GM19351 (cell line): ENCODE measurements around the gene UST.
"Not testable (repeated sequence)": the region's sequence is repeated elsewhere in the genome, so short reads cannot be mapped to it uniquely, and the experiment has no call there.

Source experiments
- ATAC-seq: cut with Tn5 transposase; IDR thresholded peaks from one replicate; pipeline ENCODE4 v1.9.1; 2021; ENCODE audit warnings: mild to moderate bottlenecking, moderate library complexity; ENCODE audit not compliant: unreplicated experiment

The UST gene

GRCh38 chr6:148891405-148891783 is 144.6 kb downstream of the UST start:
- no peak for ATAC-seq

DNA sequence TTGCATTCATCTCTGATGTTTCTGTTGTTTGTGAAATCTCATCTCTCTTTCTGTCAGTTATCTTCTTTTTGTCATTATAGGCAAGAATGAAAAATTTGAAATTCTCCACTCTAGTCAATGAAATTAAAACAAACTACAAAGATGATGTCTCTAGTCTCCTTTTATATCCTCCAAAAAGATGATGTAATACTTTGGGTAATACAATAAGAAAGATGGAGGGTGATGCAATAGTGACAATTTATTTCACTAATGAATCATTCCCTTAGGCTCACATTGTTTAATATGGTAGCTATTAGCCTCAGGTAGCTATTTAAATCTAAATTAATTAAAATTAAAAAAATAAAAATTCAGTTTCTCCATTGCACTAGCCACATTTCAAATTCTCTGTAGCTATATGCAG is 145.4 kb downstream of the UST start:
- ATAC-seq, result no peak

DNA sequence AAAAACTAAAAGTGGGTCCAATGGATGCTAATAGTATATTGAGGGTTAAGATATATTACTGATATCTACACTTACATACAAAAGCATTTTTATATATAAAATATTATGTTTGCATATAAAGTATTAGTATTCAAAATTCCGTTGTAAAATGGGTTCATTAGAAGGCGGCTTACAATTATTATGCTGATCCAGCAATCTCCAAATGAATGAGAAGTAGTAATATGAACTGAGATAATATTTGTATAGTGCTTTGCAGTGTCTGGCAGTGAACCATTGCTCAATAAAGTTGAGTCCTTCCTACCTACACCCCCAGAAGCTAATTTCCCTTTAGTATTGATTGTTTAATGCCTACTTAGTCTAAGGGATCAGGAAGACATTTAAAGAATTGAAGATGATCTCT is 146.2 kb downstream of the UST start:
- ATAC-seq, result no peak

DNA sequence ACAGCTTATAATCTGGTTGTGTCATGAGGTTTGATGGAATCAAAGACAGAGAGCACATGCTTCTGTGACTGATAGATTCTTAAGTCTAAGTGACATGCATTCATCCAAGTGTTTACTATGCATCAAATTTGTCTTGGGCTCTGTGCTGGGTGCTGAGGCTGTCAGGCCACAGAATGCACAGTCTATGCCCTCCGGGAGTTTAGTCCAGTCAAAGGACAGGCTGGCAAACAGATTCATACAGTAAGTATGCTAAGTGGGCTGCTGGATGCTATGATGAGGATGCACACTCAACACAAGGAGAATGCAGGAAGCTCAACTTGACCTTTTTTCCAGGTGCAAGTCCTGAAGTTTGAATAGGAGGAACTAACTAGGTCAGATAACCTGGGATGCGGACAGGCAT is 146.7 kb downstream of the UST start:
- no peak for ATAC-seq

GRCh38 chr6:148898376-148899014 is 151.7 kb downstream of the UST start:
- no peak for ATAC-seq

GRCh38 chr6:148904896-148905870 is 158.4 kb downstream of the UST start:
- ATAC-seq, result no peak

DNA sequence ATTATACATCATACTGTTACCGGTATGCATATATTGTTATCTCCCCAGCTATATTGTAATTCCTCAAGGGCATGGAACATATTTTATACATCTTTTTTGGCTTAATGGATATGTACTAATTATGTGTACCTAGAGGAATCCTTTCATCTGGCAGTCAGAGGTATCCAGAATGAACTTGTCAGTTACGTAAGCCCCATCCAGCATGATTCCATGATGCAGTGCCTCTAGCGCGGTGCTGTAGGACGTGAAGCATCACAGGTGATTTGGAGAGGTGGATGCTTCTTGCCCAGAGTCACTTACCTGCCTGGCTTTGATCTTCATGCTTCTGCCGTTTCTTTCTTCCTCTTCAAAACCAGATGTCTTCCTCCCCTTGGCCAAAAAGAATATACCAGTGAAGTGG is 159.1 kb downstream of the UST start:
- no peak for ATAC-seq

GRCh38 chr6:148906386-148906785 is 159.6 kb downstream of the UST start:
- ATAC-seq, result no peak

DNA sequence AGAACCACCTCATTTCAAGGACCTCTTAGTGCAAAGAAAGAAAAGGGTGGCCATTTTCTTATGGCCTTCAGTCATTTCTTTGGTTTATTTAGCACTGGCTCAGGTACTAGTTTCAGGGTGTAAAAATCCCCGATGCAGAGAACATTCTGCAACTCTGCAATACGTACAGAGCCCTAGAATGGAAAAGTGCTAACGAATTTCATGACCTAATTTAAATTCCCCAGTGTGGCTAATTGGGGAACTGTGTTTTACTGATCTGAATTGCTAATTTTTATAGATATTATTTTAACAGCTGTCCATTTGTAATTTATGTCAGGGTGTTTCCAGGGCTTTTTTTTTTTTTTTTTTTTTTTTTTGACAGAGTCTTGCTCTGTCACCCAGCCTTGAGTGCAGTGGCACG is 160.7 kb downstream of the UST start:
- ATAC-seq, result peak; percentile 92

DNA sequence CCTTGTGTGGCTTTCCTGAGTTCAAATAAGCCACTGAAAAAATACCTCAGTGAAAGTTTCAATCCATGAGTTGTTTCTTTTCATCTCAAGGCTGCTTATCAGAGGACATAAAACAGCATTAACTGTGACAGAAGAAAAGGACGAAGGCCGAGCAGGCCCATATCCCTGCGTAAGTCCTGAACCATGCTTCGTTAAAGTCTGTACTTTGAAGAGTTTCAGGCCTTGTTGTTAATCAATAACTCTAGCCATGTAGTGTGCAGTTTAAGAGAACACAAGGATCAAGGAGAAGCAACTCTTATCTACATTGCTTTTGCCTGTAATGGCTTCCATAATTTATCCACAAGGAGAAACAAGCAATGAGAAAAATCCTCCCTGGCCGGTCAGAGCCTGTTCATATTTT is 165.4 kb downstream of the UST start:
- ATAC-seq, result no peak

GRCh38 chr6:148915810-148916209 is 169.0 kb downstream of the UST start:
- ATAC-seq, result no peak

- ATAC-seq, result not testable (repeated sequence)
These were observed 169.7 kb downstream of the UST start for GRCh38 chr6:148916485-148916884.

DNA sequence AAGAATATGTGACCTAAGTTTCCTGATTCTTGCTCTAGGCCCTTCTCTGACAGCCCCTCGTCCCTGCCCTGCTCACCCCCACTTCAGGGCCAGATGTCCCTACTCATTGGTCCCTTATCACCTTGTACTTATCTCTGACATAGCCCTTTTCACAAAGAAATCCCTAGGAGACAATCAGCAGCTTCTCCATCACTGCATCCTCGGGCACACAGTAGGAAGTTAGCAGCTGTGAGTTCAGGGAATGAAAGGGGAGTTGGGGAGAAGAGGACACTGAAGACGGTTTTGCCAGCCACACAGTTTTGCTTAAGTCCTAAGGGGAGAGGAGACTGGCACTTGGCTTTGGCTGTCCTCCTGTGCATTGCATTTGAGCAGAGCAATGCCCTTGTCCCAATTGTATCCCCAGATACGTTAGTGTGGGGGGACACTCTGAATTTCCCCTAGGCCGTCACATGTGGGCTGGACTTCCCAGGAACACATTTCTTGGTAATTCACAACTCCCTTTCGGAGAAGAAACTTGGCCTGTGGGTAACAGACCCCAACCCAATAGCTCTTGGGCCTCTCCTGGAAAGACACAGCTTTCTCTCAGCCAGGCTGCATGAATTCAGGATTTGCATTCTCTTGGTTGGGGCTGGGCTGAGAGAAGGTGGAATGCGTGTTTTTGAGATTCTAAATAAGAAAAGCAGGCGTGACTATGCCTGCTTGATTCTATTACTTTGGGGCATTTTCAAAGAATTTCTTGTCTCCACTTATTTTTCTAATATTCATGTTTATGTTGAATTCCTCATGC is 177.6 kb downstream of the UST start:
- ATAC-seq, result no peak

DNA sequence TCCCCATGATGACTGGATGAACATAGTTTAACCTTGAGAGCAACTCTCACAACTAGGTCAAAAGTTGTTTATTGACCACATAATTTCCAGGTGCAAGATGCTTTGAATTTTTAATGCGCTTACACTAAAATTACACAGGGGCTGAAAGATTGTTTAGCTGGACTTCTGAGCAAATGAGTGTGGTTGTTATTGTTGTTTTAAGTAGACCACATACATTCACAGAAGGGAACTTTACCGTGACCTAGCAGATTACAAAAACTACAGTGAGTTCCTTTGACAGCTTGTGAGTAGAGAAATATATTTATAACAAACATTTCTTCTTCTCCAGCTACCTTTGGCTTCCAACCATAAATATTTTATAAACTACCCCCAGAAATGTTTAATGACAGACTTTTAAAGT is 178.9 kb downstream of the UST start:
- no peak for ATAC-seq

DNA sequence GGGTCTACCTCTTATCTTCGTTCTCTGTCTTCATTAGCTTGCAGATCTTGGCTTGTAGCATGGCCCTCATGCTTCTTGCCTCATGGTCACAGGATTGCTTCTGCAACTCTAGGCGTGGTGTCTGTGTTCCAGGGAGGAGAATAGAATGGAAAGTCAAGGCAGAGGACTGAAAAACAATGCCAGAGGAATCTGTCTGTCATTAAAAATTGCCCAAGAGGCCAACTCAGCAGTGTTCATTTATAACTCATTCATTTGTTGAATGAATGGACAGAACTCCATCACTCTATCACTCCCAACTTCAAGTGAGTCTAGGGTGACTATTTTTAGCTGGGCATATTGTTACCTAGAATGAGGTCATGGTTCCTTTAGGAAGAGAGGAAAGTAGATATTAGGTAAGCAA is 179.6 kb downstream of the UST start:
- ATAC-seq, result no peak

DNA sequence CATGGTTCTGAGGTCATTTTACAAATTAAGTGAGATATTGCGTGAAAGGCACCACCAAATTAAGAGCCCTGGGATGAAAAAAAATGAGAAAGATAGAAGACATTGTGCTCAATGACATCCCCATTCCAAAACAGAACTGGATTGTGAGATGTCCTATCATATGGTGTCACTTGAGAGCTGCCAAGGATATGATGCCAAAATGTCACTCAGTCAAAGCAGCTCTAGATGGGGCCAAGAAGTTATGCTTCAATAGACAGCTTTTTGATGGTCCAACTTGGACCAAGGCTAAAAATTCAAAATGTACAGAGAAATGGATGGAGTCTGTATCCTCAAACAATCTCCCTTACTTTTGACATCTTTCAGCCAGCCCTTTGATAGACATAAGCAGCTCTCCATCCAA is 180.8 kb downstream of the UST start:
- no peak for ATAC-seq

GRCh38 chr6:148928811-148929210 is 182.0 kb downstream of the UST start:
- no peak for ATAC-seq

DNA sequence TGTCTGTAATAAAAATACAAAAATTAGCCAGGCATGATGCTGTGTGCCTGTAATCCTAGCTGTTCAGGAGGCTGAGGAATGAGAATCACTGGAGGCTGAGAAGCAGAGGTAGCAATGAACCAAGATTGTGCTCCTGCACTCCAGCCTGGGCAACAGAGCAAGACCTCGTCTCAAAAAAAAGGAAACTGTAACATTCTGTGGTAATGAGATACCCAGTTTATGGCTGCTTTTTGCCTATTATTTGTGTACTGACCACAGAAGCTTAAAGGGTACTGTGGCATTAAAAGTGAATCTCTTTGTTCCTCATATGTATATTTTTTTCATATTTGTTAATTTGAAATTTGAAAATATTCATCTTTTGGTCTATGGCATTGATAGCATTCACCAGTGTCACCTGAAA is 185.4 kb downstream of the UST start:
- no peak for ATAC-seq

GRCh38 chr6:148932731-148933130 is 185.9 kb downstream of the UST start:
- ATAC-seq, result no peak

GRCh38 chr6:148934539-148934938 is 187.7 kb downstream of the UST start:
- no peak for ATAC-seq

DNA sequence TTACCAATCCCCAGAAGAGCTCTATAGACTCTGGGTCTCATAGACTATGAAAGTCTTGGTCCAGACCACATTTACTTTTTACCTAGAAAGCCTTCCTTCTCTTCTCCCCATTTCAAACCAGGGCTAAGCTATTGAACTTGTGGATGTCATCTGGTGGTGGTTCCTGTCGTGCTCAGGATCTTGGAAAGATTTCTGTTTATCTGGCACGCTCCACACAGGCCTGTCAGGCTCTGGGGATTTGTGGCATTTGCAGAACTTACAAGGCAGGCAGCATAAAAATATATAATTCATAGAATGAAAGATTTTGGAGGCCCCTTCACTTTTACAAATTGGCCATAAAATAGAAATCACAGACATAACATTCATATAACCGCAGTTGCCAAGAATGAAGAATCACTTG is 188.1 kb downstream of the UST start:
- no peak for ATAC-seq
